ENCODE measurements around the gene ZMAT2. TPM values are rescaled to one million over a fixed set of nuclear protein-coding genes. Genes with fewer than 3 reads are reported as not detected.
"Not testable (repeated sequence)": the region's sequence is repeated elsewhere in the genome, so short reads cannot be mapped to it uniquely, and the experiment has no call there.

The ZMAT2 gene
- total RNA-seq, 4 donors from 2014 or later: 18.2 to 36.3 (median 28.0) TPM

GRCh38 chr5:140713562-140714094 is 13.4 kb downstream of the ZMAT2 start:
- H3K9me3 ChIP-seq: no peaks in the 10 kb centered on the region
- no peak for DNase-seq (ENCODE audit: low spot score in 2 of 2)
- no peaks in the 10 kb centered on the region for H3K36me3 ChIP-seq
- TF ChIP-seq EP300 (IDR thresholded peaks at IDR 0.05): no peak
- no peak for TF ChIP-seq CTCF (IDR thresholded peaks at IDR 0.05)
- no peak for TF ChIP-seq POLR2AphosphoS5 (IDR thresholded peaks at IDR 0.05)
- TF ChIP-seq POLR2A (IDR thresholded peaks at IDR 0.05): no peak
- no peak overlapping the region for H3K4me3 ChIP-seq
- 87% methylated on average over 1 of the region's 1 CpG for WGBS
- H3K4me1 ChIP-seq: peaks cover 8% of the 10 kb centered on the region
- no peak overlapping the region for H3K27ac ChIP-seq
- H3K27me3 ChIP-seq: no peaks in the 10 kb centered on the region

- not testable (repeated sequence) for DNase-seq (ENCODE audit: low spot score in 2 of 2); H3K27ac ChIP-seq; H3K27me3 ChIP-seq; H3K4me3 ChIP-seq; H3K4me1 ChIP-seq; H3K36me3 ChIP-seq; H3K9me3 ChIP-seq
- 92% methylated on average over 2 of the region's 2 CpGs for WGBS
Measured at GRCh38 chr5:140716238-140716637, 16.0 kb downstream of the ZMAT2 start.

GRCh38 chr5:140718266-140718592 is 18.0 kb downstream of the ZMAT2 start:
- Histone ChIP-seq H3K4me1 (no peaks in the 10 kb centered on the region), H3K4me3 (no peak overlapping the region), H3K9me3 (no peaks in the 10 kb centered on the region), H3K27ac (no peak overlapping the region), H3K36me3 (no peaks in the 10 kb centered on the region), H3K27me3 (no peaks in the 10 kb centered on the region)
- TF ChIP-seq POLR2AphosphoS5 (IDR thresholded peaks at IDR 0.05): no peak
- TF ChIP-seq CTCF (IDR thresholded peaks at IDR 0.05): no peak
- no peak for TF ChIP-seq EP300 (IDR thresholded peaks at IDR 0.05)
- no peak for TF ChIP-seq POLR2A (IDR thresholded peaks at IDR 0.05)
- WGBS: 82% methylated on average over 7 of the region's 7 CpGs
- DNase-seq (ENCODE audit: low spot score in 2 of 2): no peak

GRCh38 chr5:140720738-140721137 is 20.5 kb downstream of the ZMAT2 start:
- not testable (repeated sequence) for H3K9me3 ChIP-seq; H3K36me3 ChIP-seq; H3K27me3 ChIP-seq; H3K27ac ChIP-seq; H3K4me3 ChIP-seq; DNase-seq (ENCODE audit: low spot score in 2 of 2); H3K4me1 ChIP-seq
- 55% methylated on average over 6 of the region's 6 CpGs for WGBS

- H3K4me3 ChIP-seq; H3K9me3 ChIP-seq; H3K27me3 ChIP-seq; H3K27ac ChIP-seq; H3K4me1 ChIP-seq; H3K36me3 ChIP-seq; DNase-seq (ENCODE audit: low spot score in 2 of 2): not testable (repeated sequence)
- WGBS: 86% methylated on average over 5 of the region's 5 CpGs
Measured at GRCh38 chr5:140721395-140721794, 21.1 kb downstream of the ZMAT2 start.

GRCh38 chr5:140725799-140726471 is 25.7 kb downstream of the ZMAT2 start:
- DNase-seq (ENCODE audit: low spot score in 2 of 2): no peak
- Histone ChIP-seq H3K4me3 (peak overlapping the region; percentile 19), H3K4me1 (no peaks in the 10 kb centered on the region), H3K27ac (no peak overlapping the region), H3K27me3 (peaks cover 13% of the 10 kb centered on the region), H3K36me3 (no peaks in the 10 kb centered on the region), H3K9me3 (no peaks in the 10 kb centered on the region)
- WGBS: 12% methylated on average over 21 of the region's 23 CpGs
- no peak for TF ChIP-seq POLR2AphosphoS5 (IDR thresholded peaks at IDR 0.05)
- no peak for TF ChIP-seq EP300 (IDR thresholded peaks at IDR 0.05)
- TF ChIP-seq POLR2A (IDR thresholded peaks at IDR 0.05): no peak
- no peak for TF ChIP-seq CTCF (IDR thresholded peaks at IDR 0.05)

GRCh38 chr5:140733098-140733497 is 32.9 kb downstream of the ZMAT2 start:
- Histone ChIP-seq H3K9me3 (no peaks in the 10 kb centered on the region), H3K4me3 (no peak overlapping the region), H3K36me3 (no peaks in the 10 kb centered on the region), H3K27me3 (peaks cover 12% of the 10 kb centered on the region), H3K4me1 (no peaks in the 10 kb centered on the region), H3K27ac (no peak overlapping the region)
- DNase-seq (ENCODE audit: low spot score in 2 of 2): no peak
- TF ChIP-seq CTCF (IDR thresholded peaks at IDR 0.05): no peak
- TF ChIP-seq POLR2A (IDR thresholded peaks at IDR 0.05): no peak
- no peak for TF ChIP-seq EP300 (IDR thresholded peaks at IDR 0.05)
- no peak for TF ChIP-seq POLR2AphosphoS5 (IDR thresholded peaks at IDR 0.05)
- 63% methylated on average over 4 of the region's 4 CpGs for WGBS
